ENCODE data around the gene ARHGAP25.

The ARHGAP25 gene

DNA sequence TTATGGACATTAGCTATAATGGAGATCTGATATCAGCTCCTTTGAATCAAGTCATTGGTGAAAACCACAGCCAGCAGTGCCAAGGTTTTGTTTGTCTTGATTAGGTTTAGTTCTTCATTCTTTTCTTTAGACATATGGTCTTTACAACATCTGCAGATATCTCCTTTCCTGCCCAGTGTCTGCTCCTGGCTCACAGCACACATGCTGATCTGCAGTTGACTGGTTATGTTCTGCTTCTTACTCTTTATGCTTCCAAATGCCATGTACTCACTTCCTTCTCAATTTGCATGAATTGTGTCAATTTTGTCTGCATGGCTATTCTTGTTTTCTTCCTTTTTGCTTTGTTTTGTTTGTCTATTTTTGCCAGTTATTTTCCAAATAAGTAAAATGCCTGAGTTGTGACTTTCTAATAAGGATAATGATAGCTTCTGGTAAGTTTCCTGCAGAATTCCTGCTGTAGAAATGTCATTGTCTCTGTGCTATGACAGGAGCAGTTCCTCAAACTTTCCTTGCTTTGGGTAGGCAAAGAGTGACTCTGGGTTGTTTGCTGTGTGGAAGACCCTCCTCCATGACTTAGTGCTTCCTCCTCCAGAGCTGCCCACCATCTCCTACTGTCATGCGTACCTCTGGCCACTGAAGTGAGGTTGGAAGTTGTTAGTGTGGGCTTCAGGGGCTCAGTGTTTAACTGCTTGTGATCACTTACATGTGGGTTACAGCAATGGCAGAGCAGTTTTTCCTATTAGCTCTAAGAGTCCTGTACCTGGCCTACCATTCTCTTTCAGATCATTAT lies 8.2 kb downstream of the ARHGAP25 start:
- DNase-seq (ENCODE audit: low spot score), result peak; percentile 35

DNA sequence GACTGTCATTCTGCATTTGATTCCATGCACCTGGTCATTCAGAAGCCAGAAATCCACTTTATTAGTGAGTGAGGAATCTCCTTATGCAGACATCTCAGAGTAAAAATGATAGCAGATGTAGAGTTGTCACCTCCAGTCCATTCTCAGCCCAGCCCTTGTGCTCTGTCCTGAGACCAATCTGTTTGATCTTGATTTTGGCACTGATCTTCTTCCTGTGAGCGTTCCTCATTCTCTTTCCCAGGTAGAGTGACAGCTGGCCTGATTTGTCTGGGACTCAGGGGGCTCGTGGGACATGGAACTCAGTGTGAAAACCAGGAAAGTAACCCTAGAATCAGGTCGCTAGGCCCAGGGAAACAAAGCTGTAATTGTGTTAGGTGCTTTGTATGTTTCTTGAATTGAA lies 8.9 kb downstream of the ARHGAP25 start:
- DNase-seq (ENCODE audit: low spot score), result no peak

DNA sequence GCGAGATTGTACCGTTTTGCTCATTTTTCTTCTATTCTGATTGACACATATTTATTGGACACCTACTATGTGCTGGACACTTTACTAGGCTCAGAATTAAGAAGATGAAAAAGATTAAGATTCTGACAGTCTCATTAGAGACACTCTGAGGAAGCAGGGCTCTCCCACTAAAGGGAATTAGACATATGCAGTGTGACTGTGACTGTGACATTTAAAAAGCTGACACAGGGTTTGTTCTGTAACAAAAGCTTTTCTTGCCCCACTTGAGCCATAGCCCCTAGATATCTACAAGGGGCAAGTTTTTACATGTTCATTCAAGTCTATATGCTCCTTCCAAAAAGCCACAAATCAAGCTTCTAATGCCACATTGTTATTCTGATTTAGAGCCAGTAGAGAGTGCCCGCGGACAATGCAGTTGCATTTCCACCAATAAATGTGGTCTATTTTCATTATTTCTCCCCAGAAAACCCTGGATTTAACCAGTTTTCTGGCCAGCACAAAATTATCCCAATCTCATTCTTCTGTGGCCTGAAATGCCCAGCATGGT lies 9.8 kb downstream of the ARHGAP25 start:
- DNase-seq (ENCODE audit: low spot score), result no peak

DNA sequence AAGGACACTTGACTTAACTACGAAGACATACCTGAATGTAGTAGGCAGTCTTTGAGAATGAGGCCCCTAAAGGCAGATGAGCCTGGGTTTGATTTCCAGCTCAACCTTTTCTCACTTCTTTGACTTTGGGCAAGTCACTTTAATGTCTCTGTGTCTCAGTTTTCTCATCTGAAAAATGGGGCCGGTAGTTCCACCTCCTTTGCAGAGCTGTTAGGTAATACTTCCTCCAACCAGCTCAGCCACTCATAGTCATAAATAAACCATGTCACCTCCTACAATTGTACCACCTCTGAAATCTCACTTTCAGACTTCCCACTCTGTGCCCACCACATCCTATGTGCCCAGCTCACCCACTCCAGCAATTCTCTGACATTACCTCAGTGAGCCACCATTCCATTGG lies 10.4 kb downstream of the ARHGAP25 start:
- DNase-seq (ENCODE audit: low spot score), result no peak

DNA sequence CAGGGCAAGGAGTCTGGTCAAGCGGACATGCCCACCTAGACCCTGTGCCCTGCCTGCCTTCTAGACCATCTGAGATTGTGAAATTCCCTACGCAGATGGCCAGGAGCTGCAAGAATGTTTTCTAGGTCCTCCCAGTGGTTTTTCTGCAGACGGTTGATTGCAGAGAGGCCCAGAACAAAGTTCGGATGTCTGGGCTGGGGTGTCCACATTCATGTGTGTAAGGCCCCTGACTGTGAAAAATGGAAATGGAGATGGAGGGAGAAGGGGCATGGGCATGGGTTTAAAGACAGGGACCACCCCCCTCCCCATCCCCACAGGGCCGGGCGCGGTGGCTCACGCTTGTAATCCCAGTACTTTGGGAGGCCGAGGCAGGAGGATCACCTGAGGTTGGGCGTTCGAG lies 11.8 kb downstream of the ARHGAP25 start:
- no peak for DNase-seq (ENCODE audit: low spot score)

DNA sequence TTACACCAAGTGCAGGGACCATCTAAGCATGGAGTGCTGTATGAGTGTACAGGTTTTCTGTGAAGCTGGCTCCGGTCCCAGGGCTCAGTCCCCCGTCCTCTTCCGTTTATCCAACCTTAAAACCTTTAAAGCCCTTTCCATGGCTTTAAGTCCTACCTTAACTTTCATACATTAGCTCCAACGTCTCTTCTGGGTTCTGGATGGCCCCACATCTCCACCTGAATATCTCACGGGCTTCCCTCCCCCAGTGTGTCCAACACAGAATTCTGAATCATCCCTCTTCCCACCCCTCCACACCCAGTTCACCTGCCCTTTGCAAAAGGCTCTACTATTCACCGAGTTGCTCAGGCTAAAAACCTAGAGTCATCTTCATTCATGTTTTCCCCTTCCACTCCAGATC lies 12.8 kb downstream of the ARHGAP25 start:
- no peak for DNase-seq (ENCODE audit: low spot score)

DNA sequence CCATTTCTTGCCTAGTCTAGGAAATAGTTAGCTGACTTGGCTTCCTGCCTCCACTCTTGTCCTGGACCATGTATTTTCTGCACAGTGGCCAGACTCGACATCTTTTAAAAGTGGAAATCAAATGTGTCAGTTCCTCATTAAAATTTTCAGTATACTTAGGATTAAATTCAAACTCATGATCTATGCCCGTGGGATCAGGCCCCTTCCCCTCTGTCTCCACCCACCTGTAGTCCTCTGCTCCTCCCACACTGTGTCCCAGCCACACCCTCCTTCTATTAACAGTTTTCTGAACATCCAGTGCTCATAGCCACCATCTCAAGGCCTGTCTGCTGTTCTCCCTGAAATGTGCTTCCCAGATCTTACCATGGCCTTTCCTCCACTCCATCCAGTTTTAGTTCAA lies 13.3 kb downstream of the ARHGAP25 start:
- no peak for DNase-seq (ENCODE audit: low spot score)

DNA sequence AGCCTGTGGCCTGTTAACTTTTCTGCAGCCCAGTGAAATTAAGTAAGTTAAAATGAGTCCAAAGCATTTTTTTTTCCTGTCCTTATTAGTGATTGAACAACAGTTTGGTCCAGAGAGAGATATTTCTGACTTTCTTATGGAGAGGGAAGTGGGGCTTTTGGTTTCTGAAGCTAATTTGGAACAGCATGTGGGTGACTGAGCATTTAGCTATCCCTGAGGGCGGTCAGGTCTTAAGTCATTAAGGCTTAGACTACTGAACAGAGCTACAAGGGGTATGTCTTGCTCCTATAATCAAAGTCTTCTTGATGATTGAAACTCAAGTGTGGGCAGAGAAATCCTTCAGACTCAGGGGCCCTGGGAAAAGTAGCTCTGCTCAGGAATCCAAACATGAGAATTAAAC lies 14.0 kb downstream of the ARHGAP25 start:
- DNase-seq (ENCODE audit: low spot score), result no peak

DNA sequence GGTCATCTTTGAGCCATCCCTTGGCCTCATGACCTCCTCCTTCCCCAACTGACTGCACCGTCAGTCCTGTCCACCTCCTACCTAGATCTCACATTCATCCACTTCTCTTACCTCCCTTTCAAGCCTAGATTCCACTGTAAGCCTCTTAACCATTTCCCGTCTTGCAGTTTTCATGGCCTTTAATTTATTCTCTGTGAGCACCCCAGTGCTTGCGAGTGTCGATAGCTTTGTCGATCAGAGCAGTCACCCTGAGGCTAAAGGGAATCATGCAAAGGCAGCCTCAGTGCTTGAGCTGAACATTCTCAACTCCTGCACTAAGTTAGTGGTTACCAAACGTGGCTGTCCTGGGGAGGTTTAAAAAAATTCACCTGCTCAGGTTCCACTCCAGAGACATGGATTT lies 14.7 kb downstream of the ARHGAP25 start:
- DNase-seq (ENCODE audit: low spot score), result no peak

DNA sequence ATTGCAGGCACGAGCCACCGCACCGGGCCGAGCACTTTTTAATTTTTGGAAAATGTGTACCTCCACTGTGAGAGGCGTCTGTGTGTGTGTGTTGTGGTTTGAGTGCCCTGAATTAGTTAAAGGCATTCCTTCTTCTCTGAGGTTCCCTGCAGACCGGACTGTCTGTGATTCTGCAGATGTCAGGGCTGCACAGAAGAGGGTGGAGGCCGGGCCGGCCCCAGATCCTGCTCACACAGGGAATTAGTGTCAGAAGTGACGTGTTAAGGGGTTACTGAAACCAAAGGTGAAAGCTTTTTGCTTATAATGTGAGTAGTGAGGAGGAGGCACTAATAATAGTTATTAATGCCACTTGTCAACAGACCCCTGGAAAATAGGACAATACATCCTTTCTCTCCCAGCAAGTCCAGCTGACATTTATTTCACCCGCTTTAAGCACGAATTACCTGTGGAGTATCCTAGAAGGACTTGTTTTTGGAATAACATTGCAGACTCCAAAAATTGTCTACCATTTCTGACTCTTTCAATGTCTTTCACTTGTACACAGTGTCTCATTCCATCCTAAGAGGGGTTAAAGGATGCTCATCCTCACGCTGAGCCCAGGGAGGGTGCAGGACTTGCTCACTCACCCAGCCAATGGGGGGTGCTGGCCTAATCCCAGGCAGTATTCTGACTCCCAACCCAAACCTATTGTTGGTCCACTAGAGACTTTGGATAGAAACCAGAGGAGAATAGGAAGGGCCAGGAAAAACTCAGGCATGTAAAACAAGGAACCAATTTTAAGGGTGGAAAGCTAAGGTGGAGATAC lies 16.2 kb downstream of the ARHGAP25 start:
- DNase-seq (ENCODE audit: low spot score), result no peak

DNA sequence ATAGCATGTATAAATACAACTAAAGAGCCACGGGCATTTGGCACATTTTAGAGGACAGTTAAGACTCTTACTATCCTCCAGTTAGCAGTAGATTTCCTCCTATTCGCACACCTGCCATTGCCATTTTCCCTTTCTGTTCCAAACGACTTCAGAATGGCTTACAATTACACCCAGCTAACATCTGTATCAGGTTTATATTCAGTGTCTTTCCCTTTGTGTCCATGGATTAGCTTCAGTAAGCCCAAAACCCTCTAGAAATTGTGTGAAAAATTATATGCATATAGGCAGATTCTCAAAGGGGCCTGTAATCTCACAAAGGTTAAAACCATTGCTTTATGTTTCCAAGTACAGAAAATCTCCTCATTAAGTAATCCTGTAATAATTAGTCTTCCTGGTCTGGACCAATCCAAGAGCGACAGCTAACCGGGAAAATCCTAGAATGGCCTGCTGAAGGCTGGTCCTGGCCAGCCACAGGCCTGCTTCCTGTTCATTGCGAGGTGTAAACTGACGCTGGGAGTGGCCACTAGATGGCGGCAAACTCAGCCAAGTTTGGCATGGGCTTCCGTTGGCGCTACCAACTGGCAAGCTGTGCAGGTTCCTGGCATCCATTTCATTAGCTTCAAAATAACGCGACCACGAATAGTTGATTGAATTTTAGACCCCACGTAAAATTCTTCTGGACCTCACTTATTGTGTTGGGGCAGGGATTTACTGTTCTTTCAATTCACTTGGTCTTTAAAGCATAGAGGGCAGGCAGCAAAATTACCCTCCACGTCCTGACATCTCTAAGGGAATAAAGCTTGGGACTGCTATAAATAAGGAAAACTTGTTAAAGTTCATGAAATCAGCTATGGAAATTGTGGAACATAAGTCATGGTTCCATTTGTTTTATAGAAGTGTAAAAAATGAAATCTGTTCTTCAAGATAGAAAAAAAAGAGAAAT lies 17.1 kb downstream of the ARHGAP25 start:
- DNase-seq (ENCODE audit: low spot score), result peak; percentile 90

DNA sequence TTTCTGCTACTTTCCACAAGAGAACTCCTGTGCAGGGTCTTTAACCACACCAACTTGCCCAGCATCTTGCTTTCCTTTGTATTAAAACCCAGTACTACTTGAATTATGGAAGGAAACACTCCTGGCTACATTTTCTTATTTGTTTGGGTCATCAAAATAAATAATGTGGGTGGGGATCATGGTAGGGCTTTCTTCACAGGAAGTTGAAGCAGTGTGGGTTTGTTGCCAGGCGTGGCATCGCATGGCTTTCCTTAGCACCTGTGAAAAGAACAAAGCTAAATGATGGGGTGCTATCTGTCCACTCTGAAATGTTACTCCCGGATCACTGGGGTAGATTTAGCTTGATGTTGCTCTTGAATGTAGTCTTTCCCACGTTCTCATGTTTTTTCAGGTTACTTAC lies 18.7 kb downstream of the ARHGAP25 start:
- no peak for DNase-seq (ENCODE audit: low spot score)

DNA sequence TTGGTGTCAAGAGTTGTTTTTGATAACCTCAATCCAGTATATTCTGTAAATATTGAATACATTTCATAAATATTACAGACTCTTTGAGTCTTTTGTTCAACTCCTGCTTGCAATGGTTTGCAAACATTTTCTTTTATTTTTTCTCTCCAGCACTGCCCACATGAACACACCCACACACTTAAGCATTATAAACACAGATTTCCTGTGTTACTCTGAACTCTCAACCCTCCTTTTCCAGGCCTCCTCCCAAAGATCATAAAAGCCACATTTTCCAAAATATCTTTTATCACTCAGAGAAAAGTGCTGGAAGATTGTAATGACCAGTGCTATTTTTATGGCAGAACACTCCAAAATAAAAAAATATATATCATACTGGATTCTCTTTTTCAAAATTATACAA lies 20.5 kb downstream of the ARHGAP25 start:
- no peak for DNase-seq (ENCODE audit: low spot score)

DNA sequence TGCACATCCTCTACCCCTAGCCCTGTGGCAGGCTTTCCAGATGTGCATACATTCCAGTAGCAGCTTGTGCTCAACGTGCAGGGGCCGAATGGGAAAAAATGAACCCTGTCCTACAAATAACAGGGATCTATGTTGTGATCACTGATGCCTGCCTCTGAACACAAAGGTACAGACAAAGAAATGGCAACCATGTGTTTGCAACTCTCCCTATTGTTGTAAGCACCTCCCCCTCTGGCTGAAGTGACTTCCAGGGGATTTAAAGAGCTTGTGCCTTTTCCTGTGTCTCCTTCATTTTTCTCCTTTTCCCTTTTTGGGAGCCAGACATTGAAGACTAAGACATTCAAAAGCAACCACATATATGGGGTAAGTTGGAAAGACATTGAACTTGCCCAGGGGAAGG lies 21.6 kb downstream of the ARHGAP25 start:
- no peak for DNase-seq (ENCODE audit: low spot score)

DNA sequence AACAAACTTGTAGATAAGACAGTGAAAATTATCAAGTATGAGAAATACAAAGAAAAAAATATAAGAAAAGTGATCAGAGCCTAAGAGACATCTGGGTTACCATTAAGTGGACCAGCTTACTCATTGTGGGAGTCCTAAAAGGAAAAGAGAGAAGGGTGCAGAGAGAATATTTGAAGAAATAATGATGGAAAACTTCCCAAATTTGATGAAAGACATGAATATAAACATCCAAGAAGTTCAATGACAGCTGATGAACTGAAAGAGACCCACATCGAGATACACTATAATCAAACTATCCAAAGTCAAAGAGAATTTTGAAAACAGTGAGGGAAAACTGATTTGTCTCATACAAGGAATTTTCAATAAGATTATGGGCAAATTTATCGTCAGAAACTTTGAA lies 22.5 kb downstream of the ARHGAP25 start:
- DNase-seq (ENCODE audit: low spot score), result no peak

DNA sequence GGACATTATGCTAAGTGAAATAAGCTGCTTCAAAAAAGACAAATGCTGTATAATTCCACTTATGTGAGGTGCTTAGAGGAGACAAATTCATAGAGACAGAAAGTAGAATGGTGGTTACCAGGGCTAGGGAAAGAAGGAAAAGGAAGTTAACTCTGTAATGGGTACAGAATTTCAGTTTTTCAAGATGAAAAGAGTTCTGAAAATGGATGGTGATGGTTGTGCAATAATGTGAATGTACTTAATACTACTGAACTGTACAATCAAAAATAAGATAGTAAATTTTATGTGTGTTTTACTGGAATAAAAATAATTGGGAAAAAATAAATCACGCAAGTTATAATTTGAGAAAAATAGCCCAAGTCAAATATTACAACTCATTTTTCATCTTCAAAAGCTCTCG lies 27.5 kb downstream of the ARHGAP25 start:
- no peak for DNase-seq (ENCODE audit: low spot score)

DNA sequence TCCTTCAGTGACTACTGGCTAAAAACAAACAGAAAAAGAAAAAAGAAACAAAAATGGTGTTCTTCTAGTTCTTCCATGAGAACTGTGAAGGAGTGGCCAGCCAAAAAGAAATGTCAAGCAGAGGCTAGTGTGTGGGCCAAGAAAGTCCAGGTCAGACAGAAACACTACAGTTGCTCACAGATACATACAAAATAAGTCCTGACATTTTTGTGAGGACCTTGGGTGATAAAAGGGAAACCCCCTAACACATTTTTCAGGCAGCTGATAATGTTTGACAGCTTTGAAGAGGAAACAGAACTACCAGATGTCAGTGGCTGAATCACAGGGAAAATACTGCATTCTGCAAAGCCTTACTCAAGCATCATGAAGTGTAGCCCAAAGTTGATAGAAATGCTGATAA lies 28.1 kb downstream of the ARHGAP25 start:
- peak; percentile 78 for DNase-seq (ENCODE audit: low spot score)

DNA sequence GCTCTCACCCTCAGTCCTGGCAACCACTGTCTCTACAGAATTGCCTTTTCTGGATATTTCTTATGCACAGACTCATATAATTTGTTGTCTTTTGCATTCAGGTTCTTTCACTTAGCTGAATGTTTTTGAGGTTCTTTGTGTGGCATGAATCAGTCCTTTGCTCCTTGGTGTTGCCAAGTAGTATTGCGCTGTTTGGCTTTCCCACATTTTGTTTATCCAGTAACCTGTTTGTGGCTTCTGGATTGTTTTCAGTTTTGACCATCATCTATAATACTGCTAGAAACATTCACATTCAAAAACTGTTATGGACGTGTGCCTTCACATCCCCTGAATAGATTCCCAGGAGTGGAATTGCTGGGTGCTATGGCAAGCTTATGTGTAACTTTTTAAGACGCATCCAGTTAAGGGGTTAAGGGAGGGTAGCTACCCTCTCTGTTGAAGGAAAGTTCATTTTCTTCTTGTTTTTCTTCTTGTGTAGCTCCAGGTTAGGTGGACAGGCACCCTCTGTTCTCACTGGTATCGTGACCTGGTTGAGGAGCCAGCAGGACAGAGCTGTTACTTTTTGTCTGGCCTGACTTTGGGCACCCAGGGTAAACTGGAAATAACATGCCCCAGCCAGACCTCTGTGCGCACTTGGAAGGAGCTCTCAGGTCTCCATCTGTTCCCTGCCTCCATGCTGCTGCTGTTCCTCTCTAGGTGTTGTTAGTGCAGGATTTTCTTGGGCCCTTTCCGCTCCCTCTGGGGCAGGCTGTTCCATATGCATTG lies 29.6 kb downstream of the ARHGAP25 start:
- no peak for DNase-seq (ENCODE audit: low spot score)

DNA sequence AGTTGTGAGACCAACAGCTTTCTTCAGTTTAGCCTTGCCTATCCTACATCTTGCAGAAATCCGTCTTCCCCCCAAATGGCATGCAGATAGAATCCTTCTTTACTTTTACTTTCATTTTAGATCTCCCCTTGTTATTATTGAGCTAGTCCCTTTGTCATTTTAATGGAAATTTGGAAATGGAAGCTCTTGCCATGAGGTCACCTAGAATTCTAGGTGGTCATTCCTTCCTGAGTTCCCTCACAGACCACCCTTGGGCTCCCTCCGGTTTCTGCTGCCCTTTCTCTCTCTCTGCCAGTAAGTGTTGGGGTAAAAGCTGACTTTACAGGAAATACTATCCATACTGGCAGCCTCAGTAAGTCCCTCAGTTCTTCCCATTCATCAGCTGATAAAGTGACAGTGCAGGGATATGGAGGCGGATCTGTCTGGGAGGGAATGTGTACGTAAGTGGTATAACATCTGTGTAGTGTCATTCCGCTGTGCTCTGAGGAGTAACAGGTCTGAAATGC lies 30.2 kb downstream of the ARHGAP25 start:
- DNase-seq (ENCODE audit: low spot score), result no peak

DNA sequence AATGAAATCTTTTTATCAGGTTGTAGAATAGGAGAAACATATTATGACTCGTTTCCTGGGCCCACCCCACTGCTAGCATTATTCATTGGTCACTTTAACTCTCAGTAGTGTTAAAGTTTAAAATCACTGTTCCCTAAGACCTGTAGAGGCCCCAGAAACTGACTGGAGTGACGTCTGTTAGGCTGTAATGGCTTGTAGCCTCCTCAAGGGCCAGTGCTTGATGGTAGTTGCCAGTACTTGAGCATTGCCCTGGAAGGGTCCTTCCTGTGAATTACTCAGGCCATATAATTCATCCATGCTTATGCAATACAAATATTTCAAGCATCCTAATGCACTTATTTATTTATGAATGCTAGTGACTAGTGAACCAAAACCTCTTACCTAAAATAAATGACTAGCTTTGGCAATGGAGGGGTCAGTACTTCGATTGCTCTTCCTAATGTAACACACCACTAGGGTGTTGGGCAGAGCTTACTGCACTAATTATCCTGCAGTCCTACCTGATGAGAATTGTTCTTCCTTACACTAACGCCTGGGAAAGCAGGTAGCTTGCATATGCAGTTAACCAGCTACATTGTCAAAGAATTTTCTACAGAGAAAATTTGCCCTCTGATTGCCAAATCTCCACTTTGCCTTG lies 31.2 kb downstream of the ARHGAP25 start:
- peak; percentile 51 for DNase-seq (ENCODE audit: low spot score)

DNA sequence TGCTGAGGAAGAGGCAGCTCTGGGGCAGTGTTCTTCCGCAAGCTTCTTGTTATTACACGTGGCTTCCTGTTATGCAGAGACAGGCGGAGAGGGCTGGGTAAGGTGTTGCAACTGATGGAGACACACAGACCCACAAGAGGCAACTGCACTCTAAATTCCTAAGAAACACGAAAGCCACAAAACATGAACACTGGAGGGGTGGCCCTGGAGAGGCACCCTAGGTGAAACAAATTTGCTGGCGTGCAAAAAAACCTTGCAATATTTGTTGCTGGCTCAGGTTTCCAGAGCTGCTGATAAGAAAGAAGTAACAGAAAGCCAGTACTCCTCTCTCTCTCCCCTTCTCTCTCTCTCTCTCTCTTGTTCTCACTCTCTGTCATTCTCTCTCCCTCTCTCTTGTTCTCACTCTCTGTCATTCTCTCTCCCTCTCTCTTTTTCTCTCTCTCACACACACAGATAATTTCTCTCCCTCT lies 31.8 kb downstream of the ARHGAP25 start:
- peak; percentile 79 for DNase-seq (ENCODE audit: low spot score)
